Muscle layer of colon (tissue), 2 donors: ENCODE data around the gene MAN2B2.
A peak's percentile ranks its signal among the peaks of the same experiment; 100 is the strongest.
"Not testable (repeated sequence)": the region's sequence is repeated elsewhere in the genome, so short reads cannot be mapped to it uniquely, and the experiment has no call there.

Source experiments
- H3K27ac ChIP-seq: one replicate; pipeline ENCODE4 v1.7.0; 2013; ENCODE audit warnings: low read depth, mild to moderate bottlenecking, low read length, moderate library complexity
- H3K27me3 ChIP-seq, 2 donors: one replicate each; pipeline ENCODE4 v1.7.0; 2013; ENCODE audit warnings: low read length in 2 of 2, mild to moderate bottlenecking in 2 of 2; ENCODE audit not compliant: insufficient read depth in 2 of 2, control insufficient read depth in 1 of 2
- H3K36me3 ChIP-seq: one replicate; pipeline ENCODE4 v1.7.0; 2013; ENCODE audit warnings: mild to moderate bottlenecking, low read length; ENCODE audit not compliant: insufficient read depth
- H3K4me1 ChIP-seq: one replicate; pipeline ENCODE4 v1.7.0; 2013; ENCODE audit warnings: mild to moderate bottlenecking, low read length; ENCODE audit not compliant: insufficient read depth
- H3K4me3 ChIP-seq, 2 donors: one replicate each; pipeline ENCODE4 v1.7.0; 2013; ENCODE audit warnings: low read length in 2 of 2, low read depth in 1 of 2, mild to moderate bottlenecking in 1 of 2, moderate library complexity in 1 of 2
- H3K9ac ChIP-seq: one replicate; pipeline ENCODE4 v1.7.0; 2013; ENCODE audit warnings: low read length
- H3K9me3 ChIP-seq: one replicate; pipeline ENCODE4 v1.7.0; 2013; ENCODE audit warnings: mild to moderate bottlenecking, low read length
- donor health status: abdominal sarcoma.
- donor health status: Adenocarcinoma of cecum.

Gene MAN2B2

GRCh38 chr4:6640292-6641163 lies 65.5 kb downstream of the MAN2B2 start, which contains the start of gene MRFAP1:
Gene MRFAP1 (plus strand): TSS chr4:6640685. CDS start chr4:6640863, 178 bp downstream.
- H3K27me3 ChIP-seq, result no peaks in the 10 kb centered on the region
- no peaks in the 10 kb centered on the region for H3K9me3 ChIP-seq
- peaks cover 23% of the 10 kb centered on the region for H3K4me1 ChIP-seq
- H3K27ac ChIP-seq, result peak within 1 kb of the TSS; percentile 99
- peaks cover 25% of the 10 kb centered on the region for H3K36me3 ChIP-seq
- H3K9ac ChIP-seq, result peak within 1 kb of the TSS; percentile 79
- H3K4me3 ChIP-seq, result peak within 1 kb of the TSS; percentile 88 to 94

GRCh38 chr4:6641164-6641970 lies 66.4 kb downstream of the MAN2B2 start:
- Histone ChIP-seq H3K4me1 (peaks cover 23% of the 10 kb centered on the region), H3K4me3 (peak overlapping the region; percentile 88 to 94), H3K36me3 (peaks cover 25% of the 10 kb centered on the region), H3K9ac (peak overlapping the region; percentile 79), H3K27me3 (no peaks in the 10 kb centered on the region), H3K27ac (peak overlapping the region; percentile 99), H3K9me3 (no peaks in the 10 kb centered on the region)

- peaks cover 25% of the 10 kb centered on the region for H3K36me3 ChIP-seq
- no peaks in the 10 kb centered on the region for H3K9me3 ChIP-seq
- H3K4me1 ChIP-seq, result peaks cover 23% of the 10 kb centered on the region
- H3K9ac ChIP-seq, result peak overlapping the region; percentile 79
- H3K27me3 ChIP-seq, result no peaks in the 10 kb centered on the region
- peak overlapping the region; percentile 88 to 94 for H3K4me3 ChIP-seq
- H3K27ac ChIP-seq, result peak overlapping the region; percentile 99
Measured at GRCh38 chr4:6641971-6642320, 67.0 kb downstream of the MAN2B2 start.

GRCh38 chr4:6643141-6643847 lies 68.3 kb downstream of the MAN2B2 start:
- Histone ChIP-seq H3K36me3 (peaks cover 25% of the 10 kb centered on the region), H3K9me3 (no peaks in the 10 kb centered on the region), H3K27me3 (no peaks in the 10 kb centered on the region), H3K4me1 (peaks cover 23% of the 10 kb centered on the region), H3K27ac (peak overlapping the region; percentile 3), H3K4me3 (no peak overlapping the region), H3K9ac (peak overlapping the region; percentile 1)

GRCh38 chr4:6644792-6645530 lies 70.0 kb downstream of the MAN2B2 start:
- Histone ChIP-seq H3K4me1 (peaks cover 23% of the 10 kb centered on the region), H3K4me3 (no peak overlapping the region), H3K9me3 (no peaks in the 10 kb centered on the region), H3K27me3 (no peaks in the 10 kb centered on the region), H3K27ac (no peak overlapping the region), H3K9ac (no peak overlapping the region), H3K36me3 (peaks cover 25% of the 10 kb centered on the region)

GRCh38 chr4:6647169-6647568 lies 72.2 kb downstream of the MAN2B2 start:
- H3K9ac ChIP-seq, result no peak overlapping the region
- no peaks in the 10 kb centered on the region for H3K27me3 ChIP-seq
- peaks cover 17% of the 10 kb centered on the region for H3K4me1 ChIP-seq
- peaks cover 18% of the 10 kb centered on the region for H3K36me3 ChIP-seq
- H3K9me3 ChIP-seq, result no peaks in the 10 kb centered on the region
- no peak overlapping the region for H3K4me3 ChIP-seq
- no peak overlapping the region for H3K27ac ChIP-seq

- no peak overlapping the region for H3K9ac ChIP-seq
- H3K4me1 ChIP-seq, result peaks cover 11% of the 10 kb centered on the region
- no peaks in the 10 kb centered on the region for H3K27me3 ChIP-seq
- no peaks in the 10 kb centered on the region for H3K9me3 ChIP-seq
- peaks cover 13% of the 10 kb centered on the region for H3K36me3 ChIP-seq
- no peak overlapping the region for H3K4me3 ChIP-seq
- H3K27ac ChIP-seq, result no peak overlapping the region
Measured at GRCh38 chr4:6647582-6648230, 72.7 kb downstream of the MAN2B2 start.

GRCh38 chr4:6649216-6649615 lies 74.2 kb downstream of the MAN2B2 start:
- Histone ChIP-seq H3K27ac (no peak overlapping the region), H3K9me3 (no peaks in the 10 kb centered on the region), H3K4me3 (no peak overlapping the region), H3K36me3 (no peaks in the 10 kb centered on the region), H3K27me3 (no peaks in the 10 kb centered on the region), H3K4me1 (no peaks in the 10 kb centered on the region), H3K9ac (no peak overlapping the region)

GRCh38 chr4:6654211-6654610 lies 79.2 kb downstream of the MAN2B2 start:
- not testable (repeated sequence) for H3K9me3 ChIP-seq, H3K27me3 ChIP-seq, H3K27ac ChIP-seq, H3K4me3 ChIP-seq, H3K36me3 ChIP-seq, H3K9ac ChIP-seq, H3K4me1 ChIP-seq

GRCh38 chr4:6655291-6655690 lies 80.3 kb downstream of the MAN2B2 start:
- H3K4me1 ChIP-seq, H3K36me3 ChIP-seq, H3K4me3 ChIP-seq, H3K27me3 ChIP-seq, H3K9ac ChIP-seq, H3K9me3 ChIP-seq, H3K27ac ChIP-seq: not testable (repeated sequence)
